Left renal cortex interstitium (tissue), 4 donors: ENCODE results near the gene TM7SF2. TPM values are rescaled to one million over a fixed set of nuclear protein-coding genes. Genes with fewer than 3 reads are reported as not detected.
"Not testable (repeated sequence)": the region's sequence is repeated elsewhere in the genome, so short reads cannot be mapped to it uniquely, and the experiment has no call there.

Experiments used
- DNase-seq, 4 donors: peaks; one replicate each; pipeline ENCODE4 v3.0.0-alpha.2; 2013; ENCODE audit warnings: low read depth in 4 of 4, low spot score in 2 of 4, missing footprints in 1 of 4
- polyA plus RNA-seq, 4 donors: library from polyadenylated mRNA; unstranded; fragments of 120-200 nt; gene quantifications; one replicate each; pipeline ENCODE4 v1.2.1, GENCODE V29; 2013; ENCODE audit not compliant: insufficient read length in 4 of 4

Gene TM7SF2
- polyA plus RNA-seq, 4 donors, result 77.8 to 101 (median 80.4) TPM

GRCh38 chr11:65150131-65150508 lies 38.4 kb downstream of the TM7SF2 start:
- DNase-seq, result not testable (repeated sequence)

GRCh38 chr11:65150509-65151299 lies 39.0 kb downstream of the TM7SF2 start:
- peak in 1 of 4 donors; percentile 26 for DNase-seq

- DNase-seq, result no peak
These were observed 39.7 kb downstream of the TM7SF2 start for GRCh38 chr11:65151331-65151899.

- DNase-seq, result no peak
These were observed 40.5 kb downstream of the TM7SF2 start for GRCh38 chr11:65152122-65152521.

- no peak for DNase-seq
These were observed 44.6 kb downstream of the TM7SF2 start for GRCh38 chr11:65156256-65156655.

GRCh38 chr11:65156926-65157325 lies 45.3 kb downstream of the TM7SF2 start:
- DNase-seq, result no peak

- no peak for DNase-seq
These were observed 45.7 kb downstream of the TM7SF2 start for GRCh38 chr11:65157336-65157735.

- no peak for DNase-seq
These were observed 47.3 kb downstream of the TM7SF2 start for GRCh38 chr11:65159012-65159411.

- DNase-seq, result no peak
These were observed 49.0 kb downstream of the TM7SF2 start for GRCh38 chr11:65160643-65161042.

GRCh38 chr11:65163684-65164083 lies 52.0 kb downstream of the TM7SF2 start:
- DNase-seq, result no peak

Other genes with a start within 250 kb of the TM7SF2 start
- gene EHD1, start 233.3 kb upstream of the TM7SF2 start, polyA plus RNA-seq, result 10 to 100 TPM; 54.4 to 77.9 (median 64.7) TPM
- 10 to 100 TPM; 12.2 to 28.1 (median 21.6) TPM for gene ATG2A, start 194.7 kb upstream of the TM7SF2 start, polyA plus RNA-seq
- gene PPP2R5B, start 187.2 kb upstream of the TM7SF2 start, polyA plus RNA-seq, result 10 to 100 TPM; 14.4 to 20.2 (median 17.2) TPM
- 1 to 10 TPM; 1.9 to 3.1 (median 2.6) TPM for gene GPHA2, start 176.0 kb upstream of the TM7SF2 start, polyA plus RNA-seq
- 1 to 10 TPM in 1 of 4 donors, under 1 TPM in 3; 0.48 to 1.5 (median 0.72) TPM for gene MAJIN, start 139.8 kb upstream of the TM7SF2 start, polyA plus RNA-seq
- gene BATF2, start 114.9 kb upstream of the TM7SF2 start, polyA plus RNA-seq, result 1 to 10 TPM; 2.3 to 3.3 (median 2.8) TPM
- gene ARL2, start 97.7 kb upstream of the TM7SF2 start, polyA plus RNA-seq, result 10 to 100 TPM; 58.1 to 81.6 (median 64.8) TPM
- 10 to 100 TPM; 25.5 to 34.3 (median 30.4) TPM for gene SNX15, start 84.4 kb upstream of the TM7SF2 start, polyA plus RNA-seq
- gene SAC3D1, start 70.7 kb upstream of the TM7SF2 start, polyA plus RNA-seq, result 10 to 100 TPM; 10.2 to 20.3 (median 13.5) TPM
- gene NAALADL1, start 53.3 kb upstream of the TM7SF2 start, polyA plus RNA-seq, result 10 to 100 TPM; 10.8 to 17.4 (median 12.2) TPM
- gene CDCA5, start 27.8 kb upstream of the TM7SF2 start, polyA plus RNA-seq, result 10 to 100 TPM; 16.9 to 22.4 (median 21.1) TPM
- 10 to 100 TPM; 27.9 to 35.9 (median 34.6) TPM for gene ZFPL1, start 27.6 kb upstream of the TM7SF2 start, polyA plus RNA-seq
- 100 to 1,000 TPM; 100 to 159 (median 143) TPM for gene VPS51, start 15.7 kb upstream of the TM7SF2 start, polyA plus RNA-seq
- gene ZNHIT2, start 5.8 kb downstream of the TM7SF2 start, polyA plus RNA-seq, result 10 to 100 TPM in 2 of 4 donors, 1 to 10 TPM in 2; 6.0 to 13.3 (median 9.5) TPM
- gene FAU, start 10.3 kb downstream of the TM7SF2 start, polyA plus RNA-seq, result 100 to 1,000 TPM; 643 to 971 (median 752) TPM
- 10 to 100 TPM; 56.2 to 65.2 (median 62.2) TPM for gene MRPL49, start 10.4 kb downstream of the TM7SF2 start, polyA plus RNA-seq
- gene SYVN1, start 22.6 kb downstream of the TM7SF2 start, polyA plus RNA-seq, result 10 to 100 TPM; 40.4 to 57.0 (median 48.3) TPM
- under 1 TPM in 1 of 4 donors, not detected in 3; 0.16 TPM for gene SPDYC, start 58.4 kb downstream of the TM7SF2 start, polyA plus RNA-seq
- 100 to 1,000 TPM in 2 of 4 donors, 10 to 100 TPM in 2; 83.3 to 121 (median 99.2) TPM for gene CAPN1, start 70.1 kb downstream of the TM7SF2 start, polyA plus RNA-seq
- gene POLA2, start 150.1 kb downstream of the TM7SF2 start, polyA plus RNA-seq, result 10 to 100 TPM; 22.0 to 34.0 (median 30.9) TPM
- gene CDC42EP2, start 203.0 kb downstream of the TM7SF2 start, polyA plus RNA-seq, result 10 to 100 TPM in 2 of 4 donors, 1 to 10 TPM in 2; 7.9 to 16.4 (median 11.6) TPM
- 100 to 1,000 TPM in 1 of 4 donors, 10 to 100 TPM in 3; 80.5 to 105 (median 90.8) TPM for gene DPF2, start 222.0 kb downstream of the TM7SF2 start, polyA plus RNA-seq
- under 1 TPM; 0.55 to 0.90 (median 0.86) TPM for gene TIGD3, start 242.9 kb downstream of the TM7SF2 start, polyA plus RNA-seq